BJ (cell line): ENCODE measurements around the gene DCLK2. TPM values are rescaled to one million over a fixed set of nuclear protein-coding genes. Genes with fewer than 3 reads are reported as not detected.

Experiments
- CTCF ChIA-PET: fragments of 350-600 bp; formaldehyde crosslinking; extraction: SDS; loops from one replicate; lab custom pipeline; 2021; ENCODE audit warnings: antibody characterized with exemption, inconsistent platforms; lab: Yijun Ruan, JAX
- POLR2A ChIA-PET: fragments of 300-600 bp; sonication (Branson Sonifier 250); formaldehyde crosslinking; extraction: SDS; loops from one replicate; lab custom pipeline; 2021; ENCODE audit warnings: antibody characterized with exemption; lab: Charles Lee
- DNase-seq: peaks from one replicate; pipeline ENCODE4 v3.0.0-alpha.2; 2011; ENCODE audit warnings: low read depth
- H3K27me3 ChIP-seq: 2 replicates; pipeline ENCODE4 v1.6.0; 2011; ENCODE audit warnings: low read length; ENCODE audit not compliant: control insufficient read depth, insufficient read depth
- H3K36me3 ChIP-seq: 2 replicates; pipeline ENCODE4 v1.5.1; 2011; ENCODE audit warnings: low read length; ENCODE audit not compliant: control insufficient read depth, insufficient read depth
- H3K4me3 ChIP-seq: 2 replicates; pipeline ENCODE4 v1.5.1; 2011; ENCODE audit warnings: low read depth, mild to moderate bottlenecking, control low read depth, low read length
- polyA plus RNA-seq: library from polyadenylated mRNA; depleted of rRNA; stranded (reverse); fragments of >200 nt; gene quantifications from 2 replicates; pipeline ENCODE4 v1.2.3, GENCODE V29; 2011
- TF ChIP-seq, protein P1 (sequence below): IDR thresholded peaks from 2 replicates; pipeline ENCODE4 v1.5.1; 2011; ENCODE audit warnings: low read depth, mild to moderate bottlenecking, control low read depth, inconsistent platforms, low read length, moderate library complexity; ENCODE audit not compliant: insufficient read depth

Gene DCLK2
- polyA plus RNA-seq, 1 experiment = 38.8 TPM

DNA sequence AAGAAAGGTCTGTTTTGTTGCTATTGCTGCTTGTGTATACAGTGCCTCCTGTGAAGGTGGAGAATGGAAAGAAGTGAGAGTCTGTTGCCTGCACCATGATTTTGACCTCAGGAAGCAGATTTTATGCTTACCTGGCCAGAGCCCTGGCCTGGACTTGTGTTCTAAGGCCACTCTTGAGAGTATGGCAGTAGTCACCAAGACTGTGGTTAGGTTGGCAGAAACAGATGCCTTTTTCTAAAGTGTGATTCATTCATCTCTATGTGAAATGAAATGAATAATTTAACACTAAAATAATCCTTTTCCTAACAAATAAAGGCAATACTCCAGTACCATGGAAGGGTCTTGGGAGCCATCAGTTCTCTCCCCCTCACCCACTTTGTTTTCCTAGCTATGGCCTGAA, 161.8 kb downstream of the DCLK2 start:
- no peak for DNase-seq
- CTCF ChIA-PET = no interaction called here
- Histone ChIP-seq H3K4me3 (no peak overlapping the region), H3K27me3 (no peaks in the 10 kb centered on the region), H3K36me3 (peaks cover 10% of the 10 kb centered on the region)
- TF ChIP-seq, protein P1, sequence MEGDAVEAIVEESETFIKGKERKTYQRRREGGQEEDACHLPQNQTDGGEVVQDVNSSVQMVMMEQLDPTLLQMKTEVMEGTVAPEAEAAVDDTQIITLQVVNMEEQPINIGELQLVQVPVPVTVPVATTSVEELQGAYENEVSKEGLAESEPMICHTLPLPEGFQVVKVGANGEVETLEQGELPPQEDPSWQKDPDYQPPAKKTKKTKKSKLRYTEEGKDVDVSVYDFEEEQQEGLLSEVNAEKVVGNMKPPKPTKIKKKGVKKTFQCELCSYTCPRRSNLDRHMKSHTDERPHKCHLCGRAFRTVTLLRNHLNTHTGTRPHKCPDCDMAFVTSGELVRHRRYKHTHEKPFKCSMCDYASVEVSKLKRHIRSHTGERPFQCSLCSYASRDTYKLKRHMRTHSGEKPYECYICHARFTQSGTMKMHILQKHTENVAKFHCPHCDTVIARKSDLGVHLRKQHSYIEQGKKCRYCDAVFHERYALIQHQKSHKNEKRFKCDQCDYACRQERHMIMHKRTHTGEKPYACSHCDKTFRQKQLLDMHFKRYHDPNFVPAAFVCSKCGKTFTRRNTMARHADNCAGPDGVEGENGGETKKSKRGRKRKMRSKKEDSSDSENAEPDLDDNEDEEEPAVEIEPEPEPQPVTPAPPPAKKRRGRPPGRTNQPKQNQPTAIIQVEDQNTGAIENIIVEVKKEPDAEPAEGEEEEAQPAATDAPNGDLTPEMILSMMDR = no peak
- POLR2A ChIA-PET = no interaction called here

DNA sequence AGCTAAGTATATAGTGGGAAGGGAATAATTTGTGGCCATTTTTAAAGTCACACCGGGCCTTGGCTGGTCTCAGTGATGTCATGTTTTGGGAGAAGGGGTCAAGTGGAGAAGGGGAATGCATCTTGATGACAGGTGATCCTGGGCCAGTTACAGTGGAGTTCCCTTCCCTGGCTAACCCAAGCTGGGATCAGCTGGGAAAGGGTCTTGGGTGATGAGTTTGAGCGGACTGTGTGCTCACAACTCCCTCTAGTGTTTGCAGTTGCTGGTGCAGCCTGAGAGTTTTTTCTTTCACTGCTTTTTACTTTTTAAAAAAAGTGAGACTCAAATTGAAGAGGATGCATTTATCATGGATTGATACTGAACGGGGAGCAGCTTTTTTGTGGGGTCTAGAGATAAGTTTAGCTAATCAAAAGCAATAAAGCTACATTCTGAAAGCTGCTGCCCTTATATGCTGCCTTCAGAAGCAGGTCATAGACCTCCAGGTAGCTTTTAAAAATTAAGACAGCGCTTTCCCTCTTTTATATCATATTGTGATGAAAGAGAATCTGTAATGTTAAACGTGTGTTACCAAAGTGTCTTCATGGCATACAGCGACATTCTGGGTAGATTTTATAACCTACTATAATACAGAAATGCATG, 164.7 kb downstream of the DCLK2 start:
- CTCF ChIA-PET = interaction anchor here (0.6 to 3.3 kb wide), 37 partner anchors 8 to 625 kb away, joined by 3 to 24 read pairs (median 4); no protein-coding TSS in a partner anchor
- Histone ChIP-seq H3K36me3 (peaks cover 18% of the 10 kb centered on the region), H3K27me3 (no peaks in the 10 kb centered on the region), H3K4me3 (no peak overlapping the region)
- POLR2A ChIA-PET = interaction anchor here (0.6 kb wide), 1 partner anchor 155 kb away, joined by 3 read pairs; no protein-coding TSS in a partner anchor
- DNase-seq = no peak
- TF ChIP-seq, protein P1 = peak; percentile 90

DNA sequence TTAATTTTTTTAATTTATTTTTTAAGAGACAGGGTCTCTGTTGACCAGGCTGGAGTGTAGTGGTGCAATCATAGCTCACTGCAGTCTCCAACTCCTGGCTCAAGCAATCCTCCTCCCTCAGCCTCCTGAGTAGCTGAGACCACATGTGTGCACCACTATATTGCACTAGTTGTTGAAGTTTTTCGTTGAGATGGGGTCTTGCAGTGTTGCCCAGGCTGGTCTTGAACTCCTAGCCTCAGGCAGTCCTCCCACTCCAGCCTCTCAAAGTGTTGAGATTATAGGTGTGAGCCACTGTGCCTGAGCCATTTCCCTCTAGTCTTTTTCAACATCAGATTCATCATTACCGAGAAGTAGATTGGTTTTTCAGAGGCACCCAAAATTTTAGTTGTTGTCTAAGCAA, 165.7 kb downstream of the DCLK2 start:
- Histone ChIP-seq H3K27me3 (no peaks in the 10 kb centered on the region), H3K36me3 (peaks cover 24% of the 10 kb centered on the region), H3K4me3 (no peak overlapping the region)
- no peak for DNase-seq
- TF ChIP-seq, protein P1 = no peak
- ChIA-PET POLR2A (no interaction called here), CTCF (interaction anchor here (0.7 to 3.3 kb wide), 17 partner anchors 10 to 624 kb away, joined by 3 to 24 read pairs (median 8); no protein-coding TSS in a partner anchor)

DNA sequence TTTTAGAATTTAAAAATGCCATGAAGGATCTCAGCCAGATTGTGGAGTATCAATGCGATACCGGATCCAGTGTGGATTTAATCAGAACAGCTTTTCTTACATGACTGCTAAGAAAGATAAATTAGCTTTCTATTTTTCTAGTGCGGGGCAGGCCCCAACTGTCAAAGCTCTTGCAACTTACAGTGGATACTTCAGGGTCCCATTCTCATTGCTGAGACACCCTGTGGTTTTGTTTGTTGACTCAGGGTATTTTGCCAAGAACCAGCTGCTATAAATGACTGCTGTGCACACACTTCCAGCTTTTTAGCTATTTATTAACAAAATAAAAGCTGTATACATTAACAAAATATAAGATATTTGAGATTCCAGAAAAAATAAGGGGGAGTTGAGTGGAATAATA, 166.4 kb downstream of the DCLK2 start:
- no peak for DNase-seq
- TF ChIP-seq, protein P1 = no peak
- Histone ChIP-seq H3K36me3 (peaks cover 24% of the 10 kb centered on the region), H3K27me3 (no peaks in the 10 kb centered on the region), H3K4me3 (no peak overlapping the region)
- ChIA-PET CTCF (interaction anchor here (0.7 to 3.3 kb wide), 10 partner anchors 14 to 623 kb away, joined by 3 to 24 read pairs (median 6); no protein-coding TSS in a partner anchor), POLR2A (no interaction called here)

DNA sequence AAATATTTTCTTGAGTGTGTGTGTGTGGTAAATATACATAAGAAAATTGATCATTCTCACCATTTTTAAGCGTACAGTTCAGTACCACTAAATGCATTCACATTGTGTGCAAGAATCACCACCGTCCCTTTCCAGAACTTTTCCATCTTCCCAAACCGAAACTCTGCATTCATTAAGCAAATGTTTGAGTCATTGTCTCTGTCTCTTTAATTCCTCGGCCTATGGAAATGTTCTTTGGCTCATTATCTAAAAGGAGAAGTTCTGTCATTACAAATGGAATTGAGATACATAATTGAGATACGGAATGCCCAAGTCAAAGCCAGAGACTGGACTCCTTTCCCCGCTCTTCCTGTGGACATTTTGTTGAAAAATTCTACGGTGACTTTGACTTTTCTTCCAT, 168.9 kb downstream of the DCLK2 start:
- DNase-seq = no peak
- POLR2A ChIA-PET = interaction anchor here (0.7 kb wide), 1 partner anchor 240 kb away, joined by 3 read pairs; no protein-coding TSS in a partner anchor
- Histone ChIP-seq H3K4me3 (no peak overlapping the region), H3K36me3 (peaks cover 28% of the 10 kb centered on the region), H3K27me3 (no peaks in the 10 kb centered on the region)
- CTCF ChIA-PET = interaction anchor here (0.5 to 1.6 kb wide), 4 partner anchors 13 to 324 kb away, joined by 3 to 4 read pairs (median 4); no protein-coding TSS in a partner anchor
- TF ChIP-seq, protein P1 = no peak
